Small intestine (tissue), 4 donors: ENCODE data around the gene ZNF837. TPM values are rescaled to one million over a fixed set of nuclear protein-coding genes. Genes with fewer than 3 reads are reported as not detected.

Experiments used
- polyA plus RNA-seq, 4 donors: library from polyadenylated mRNA; stranded (reverse) in 3 of 4; unstranded in 1 of 4; fragments of 200-250 nt in 3 of 4; fragments of 120-200 nt in 1 of 4; gene quantifications; one replicate each; pipeline versions ENCODE4 v1.2.1 to v1.2.3, GENCODE V29; 2013
- donor health status: healthy with polysubstance abuse.
- donor health status: Bipolar disorder and iron deficiency.
- donor health status: healthy.

Gene ZNF837
- polyA plus RNA-seq, 4 donors = 2.9 to 5.3 (median 3.8) TPM

Other genes starting within 250 kb of the ZNF837 start
- 10 to 100 TPM in 1 of 4 donors, 1 to 10 TPM in 3; 1.1 to 12.3 (median 2.7) TPM for gene ZNF329, start 230.2 kb downstream of the ZNF837 start, polyA plus RNA-seq
- 10 to 100 TPM; 13.6 to 34.8 (median 22.7) TPM for gene ZNF274, start 198.0 kb downstream of the ZNF837 start, polyA plus RNA-seq
- 10 to 100 TPM; 11.9 to 31.9 (median 17.8) TPM for gene ZNF544, start 152.1 kb downstream of the ZNF837 start, polyA plus RNA-seq
- gene ZNF8, start 102.1 kb downstream of the ZNF837 start, polyA plus RNA-seq = 1 to 10 TPM in 3 of 4 donors, under 1 TPM in 1; 0.54 to 4.3 (median 1.5) TPM
- 10 to 100 TPM; 34.8 to 53.9 (median 51.6) TPM for gene ERVK3-1, start 75.7 kb downstream of the ZNF837 start, polyA plus RNA-seq
- gene ZSCAN22, start 54.0 kb downstream of the ZNF837 start, polyA plus RNA-seq = 1 to 10 TPM in 2 of 4 donors, under 1 TPM in 2; 0.67 to 3.2 (median 1.0) TPM
- gene A1BG, start 27.5 kb downstream of the ZNF837 start, polyA plus RNA-seq = 10 to 100 TPM in 1 of 4 donors, 1 to 10 TPM in 1, under 1 TPM in 1, not detected in 1; 0.64 to 45.9 (median 9.3) TPM
- gene ZNF497, start 18.3 kb downstream of the ZNF837 start, polyA plus RNA-seq = 1 to 10 TPM in 1 of 4 donors, under 1 TPM in 2, not detected in 1; 0.22 to 2.3 (median 0.82) TPM
- 1,000 to 10,000 TPM in 3 of 4 donors, 100 to 1,000 TPM in 1; 863 to 1,751 (median 1,458) TPM for gene RPS5, start 6.2 kb upstream of the ZNF837 start, polyA plus RNA-seq
- not detected for gene RNF225, start 14.6 kb upstream of the ZNF837 start, polyA plus RNA-seq
- 1 to 10 TPM; 1.8 to 7.6 (median 6.0) TPM for gene ZNF584, start 27.6 kb upstream of the ZNF837 start, polyA plus RNA-seq
- gene ZNF132, start 59.1 kb upstream of the ZNF837 start, polyA plus RNA-seq = 1 to 10 TPM in 2 of 4 donors, under 1 TPM in 2; 0.22 to 7.9 (median 0.78) TPM
- gene ZNF324B, start 70.6 kb upstream of the ZNF837 start, polyA plus RNA-seq = 1 to 10 TPM; 1.1 to 4.9 (median 2.1) TPM
- gene ZNF324, start 86.0 kb upstream of the ZNF837 start, polyA plus RNA-seq = 1 to 10 TPM; 3.2 to 5.8 (median 4.2) TPM
- gene ZNF446, start 95.3 kb upstream of the ZNF837 start, polyA plus RNA-seq = 10 to 100 TPM in 1 of 4 donors, 1 to 10 TPM in 3; 7.3 to 11.4 (median 8.6) TPM
- 10 to 100 TPM in 1 of 4 donors, 1 to 10 TPM in 3; 2.2 to 17.0 (median 6.1) TPM for gene SLC27A5, start 131.0 kb upstream of the ZNF837 start, polyA plus RNA-seq
- 10 to 100 TPM in 1 of 4 donors, 1 to 10 TPM in 3; 4.7 to 11.4 (median 6.9) TPM for gene ZBTB45, start 138.8 kb upstream of the ZNF837 start, polyA plus RNA-seq
- 100 to 1,000 TPM; 151 to 331 (median 177) TPM for gene TRIM28, start 163.0 kb upstream of the ZNF837 start, polyA plus RNA-seq
- 100 to 1,000 TPM; 131 to 384 (median 235) TPM for gene CHMP2A, start 174.1 kb upstream of the ZNF837 start, polyA plus RNA-seq
- gene UBE2M, start 177.6 kb upstream of the ZNF837 start, polyA plus RNA-seq = 10 to 100 TPM; 42.7 to 53.4 (median 48.9) TPM
- gene MZF1, start 192.3 kb upstream of the ZNF837 start, polyA plus RNA-seq = 10 to 100 TPM; 17.5 to 64.0 (median 30.8) TPM